HepG2 (cell line): ENCODE data around the gene ATP6V1F. TPM values are rescaled to one million over a fixed set of nuclear protein-coding genes. Genes with fewer than 3 reads are reported as not detected.

Experiments used
- ATAC-seq: fragments of 200-7000 bp; cut with Tn5 transposase; 3 replicates; pipeline ENCODE4 v1.9.1; 2020; ENCODE audit warnings: mild to moderate bottlenecking, moderate library complexity
- Bru-seq: library from RNA; stranded (reverse); fragments of 400-500 nt; gene quantifications from one replicate; lab custom pipeline; 2021; lab: Mats Ljungman, UMichigan
- BruChase-seq, 2 experiments: library from RNA; stranded (reverse); fragments of 400-500 nt; gene quantifications; one replicate each; lab custom pipeline; 2021; lab: Mats Ljungman, UMichigan
- BruUV-seq: library from RNA; stranded (reverse); fragments of 400-500 nt; replicated peaks from 2 replicates; lab custom pipeline; 2021; lab: Mats Ljungman, UMichigan
- CTCF ChIA-PET: fragments of 300-600 bp; formaldehyde crosslinking; extraction: SDS; loops from one replicate; lab custom pipeline; 2021; ENCODE audit warnings: low total read pairs, inconsistent platforms, low intra/inter-chr PET ratio; lab: Yijun Ruan, JAX
- POLR2A ChIA-PET: fragments of 350-600 bp; sonication (Branson Sonifier 250); formaldehyde crosslinking; loops from one replicate; lab custom pipeline; 2020; ENCODE audit warnings: antibody characterized with exemption, inconsistent platforms; lab: Yijun Ruan, JAX
- DNase-seq: peaks from one replicate; pipeline ENCODE4 v3.0.0-alpha.2; 2015; ENCODE audit warnings: low spot score
- FAIRE-seq: peaks from 3 replicates; lab custom pipeline; 2011; peaks lifted over from hg19 to GRCh38; lab: Jason Lieb, UNC
- H2AFZ ChIP-seq: one replicate; pipeline ENCODE4 v1.6.1; 2011; ENCODE audit warnings: low read length, inconsistent platforms
- H3K27ac ChIP-seq: fragments of 300-600 bp; 3 replicates; pipeline ENCODE4 v1.8.0; 2011; ENCODE audit warnings: mixed run types, mild to moderate bottlenecking, mixed read lengths, low read length, inconsistent platforms; ENCODE audit not compliant: insufficient read depth; ENCODE audit errors: extremely low read length
- H3K27me3 ChIP-seq, 2 experiments: fragments of 200-600 bp in 1 of 2; 2 replicates in 1 of 2; 3 replicates in 1 of 2; pipeline versions ENCODE4 v1.6.0 to v1.8.0; 2011; ENCODE audit warnings: low read length in 2 of 2, mild to moderate bottlenecking in 2 of 2, moderate library complexity in 2 of 2, inconsistent platforms in 1 of 2; ENCODE audit not compliant: insufficient read depth in 2 of 2, control insufficient read depth in 1 of 2
- H3K36me3 ChIP-seq, 2 experiments: fragments of 200-600 bp in 1 of 2; replicated peaks in 1 of 2; 2 replicates in 1 of 2; 3 replicates in 1 of 2; pipeline versions ENCODE4 v1.5.1 to v1.8.0; 2011; ENCODE audit warnings: low read length in 2 of 2, inconsistent platforms in 1 of 2; ENCODE audit not compliant: insufficient read depth in 2 of 2, control insufficient read depth in 1 of 2
- H3K4me1 ChIP-seq: 2 replicates; pipeline ENCODE4 v1.5.1; 2012; ENCODE audit warnings: low read length, inconsistent platforms; ENCODE audit not compliant: insufficient read depth
- H3K4me2 ChIP-seq: 2 replicates; pipeline ENCODE4 v1.6.0; 2011; ENCODE audit warnings: low read depth, low read length, inconsistent platforms
- H3K4me3 ChIP-seq, 3 experiments: fragments of 200-600 bp in 1 of 3; sonication (generic), shearing (Covaris generic) in 1 of 3; replicated peaks in 1 of 3; 2 replicates each; pipeline ENCODE4 v1.5.1; 2011 to 2016; ENCODE audit warnings: low read length in 3 of 3, inconsistent platforms in 2 of 3, low read depth in 2 of 3, mild to moderate bottlenecking in 2 of 3, control low read depth in 1 of 3, mixed read lengths in 1 of 3; ENCODE audit not compliant: insufficient read depth in 1 of 3
- H3K79me2 ChIP-seq: one replicate; pipeline ENCODE4 v1.6.1; 2011; ENCODE audit warnings: low read length, inconsistent platforms; ENCODE audit not compliant: insufficient read depth
- H3K9ac ChIP-seq: 2 replicates; pipeline ENCODE4 v1.6.0; 2011; ENCODE audit warnings: mild to moderate bottlenecking, low read depth, low read length, inconsistent platforms; ENCODE audit not compliant: insufficient read depth
- H3K9me3 ChIP-seq: 2 replicates; pipeline ENCODE4 v1.5.1; 2012; ENCODE audit warnings: mild to moderate bottlenecking, low read length
- H4K20me1 ChIP-seq: 2 replicates; pipeline ENCODE4 v1.6.0; 2011; ENCODE audit warnings: inconsistent platforms, mild to moderate bottlenecking, low read length, moderate library complexity; ENCODE audit not compliant: insufficient read depth
- MXD1 ChIP-seq: sonication (generic); formaldehyde crosslinking; IDR thresholded peaks from 2 replicates; pipeline ENCODE4 v1.4.0; 2020; ENCODE audit warnings: mild to moderate bottlenecking, missing genetic modification reagents
- ZNF24 ChIP-seq: fragments of 450-650 bp; IDR thresholded peaks from 2 replicates; pipeline ENCODE4 v1.6.1; 2017; ENCODE audit warnings: antibody characterized with exemption, mild to moderate bottlenecking
- WGBS: methylation state at CpG from one replicate; pipeline ENCODE4 v1.1.6; 2017; ENCODE audit warnings: low lambda C conversion rate; 5-methylcytosine and 5-hydroxymethylcytosine counted together
- in situ Hi-C: cut with HindIII; loops from 2 replicates; pipeline ENCODE4 v1.10.0; 2017; ENCODE audit warnings: low pct_unique_long_range_greater_than_20kb; ENCODE audit not compliant: extremely low pct_ligation_motif_present
- intact Hi-C: fragments of 100-400 bp; cut with micrococcal nuclease; formaldehyde crosslinking; loops from one replicate; pipeline ENCODE4 v1.10.0; 2022; ENCODE audit not compliant: unreplicated experiment
- long read RNA-seq, 2 experiments: library from RNA in 1 of 2; library from polyadenylated mRNA in 1 of 2; stranded (forward) in 1 of 2; unstranded in 1 of 2; transcript quantifications; one replicate each; pipeline ENCODE4 v2.0.0, GENCODE V29; 2019 to 2022
- polyA minus RNA-seq, 3 experiments: library from RNA; depleted of rRNA, polyadenylated mRNA; stranded (reverse); fragments of >200 nt; gene quantifications; 2 replicates each; pipeline ENCODE4 v1.2.3, GENCODE V29; 2011; ENCODE audit warnings: low replicate concordance in 1 of 3
- polyA plus RNA-seq, 8 experiments: library from polyadenylated mRNA; depleted of rRNA in 3 of 8; stranded (reverse) in 7 of 8; unstranded in 1 of 8; fragments of >200 nt; fragmentation: Illumina TruSeq in 4 of 8; extraction: Trizol in 4 of 8; gene quantifications; 2 replicates each; pipeline versions ENCODE4 v1.2.1 to v1.2.3, GENCODE V29; 2011 to 2016; ENCODE audit warnings: low read depth in 4 of 8, missing spikeins in 1 of 8, mixed read lengths in 1 of 8; ENCODE audit not compliant: insufficient read depth in 1 of 8
- total RNA-seq, 5 experiments: library from RNA; depleted of rRNA; stranded (reverse); fragments of >200 nt; fragmentation: Illumina TruSeq; extraction: Trizol; gene quantifications; 2 replicates each; pipeline ENCODE4 v1.2.3, GENCODE V29; 2016; ENCODE audit warnings: low read depth in 1 of 5
- TF ChIP-seq, protein P1 (sequence below): sonication (generic); formaldehyde crosslinking; IDR thresholded peaks from 2 replicates; pipeline ENCODE4 v1.4.0; 2020; ENCODE audit warnings: missing genetic modification reagents, borderline replicate concordance

The ATP6V1F gene
- total RNA-seq (2016; rRNA removed; fragmentation: Illumina TruSeq; extraction: Trizol) (87.2 and 107 TPM in 2 replicates), polyA plus RNA-seq (2011; rRNA removed) (132 and 144 TPM in 2 replicates), polyA minus RNA-seq (2011; rRNA and poly(A)+ RNA removed; ENCODE audit: low replicate concordance) (39.4 and 64.2 TPM in 2 replicates), Bru-seq, nascent RNA (percentile 65 among the genes with signal in this experiment), BruChase-seq, experiment 1, labeled RNA remaining after a 6-hour chase (percentile 86 among the genes with signal in this experiment), BruChase-seq, experiment 2, labeled RNA remaining after a 2-hour chase (percentile 69 among the genes with signal in this experiment)
- total RNA-seq (2016; cell fraction: cytosol; rRNA removed; fragmentation: Illumina TruSeq; extraction: Trizol; ENCODE audit: low read depth): 91.7 and 127 TPM in 2 replicates
- 86.6 and 128 TPM in 2 replicates for total RNA-seq (2016; cell fraction: insoluble cytoplasmic fraction; rRNA removed; fragmentation: Illumina TruSeq; extraction: Trizol)
- total RNA-seq (2016; cell fraction: membrane; rRNA removed; fragmentation: Illumina TruSeq; extraction: Trizol): 87.9 and 101 TPM in 2 replicates
- 29.8 and 31.5 TPM in 2 replicates for total RNA-seq (2016; cell fraction: nucleus; rRNA removed; fragmentation: Illumina TruSeq; extraction: Trizol)
- 149 and 216 TPM in 2 replicates for polyA plus RNA-seq (2011; cell fraction: cytosol; rRNA removed)
- 54.3 and 63.6 TPM in 2 replicates for polyA plus RNA-seq (2011; cell fraction: nucleus; rRNA removed)
- polyA plus RNA-seq (2012): 127 and 131 TPM in 2 replicates
- polyA plus RNA-seq (2016; cell fraction: cytosol; fragmentation: Illumina TruSeq; extraction: Trizol; ENCODE audit: low read depth): 134 and 154 TPM in 2 replicates
- polyA plus RNA-seq (2016; cell fraction: insoluble cytoplasmic fraction; fragmentation: Illumina TruSeq; extraction: Trizol; ENCODE audit: low read depth): 186 and 188 TPM in 2 replicates
- 130 and 137 TPM in 2 replicates for polyA plus RNA-seq (2016; cell fraction: membrane; fragmentation: Illumina TruSeq; extraction: Trizol; ENCODE audit: low read depth)
- 74.2 and 75.8 TPM in 2 replicates for polyA plus RNA-seq (2016; cell fraction: nucleus; fragmentation: Illumina TruSeq; extraction: Trizol; ENCODE audit: insufficient read depth, low read depth)
- polyA minus RNA-seq (2011; cell fraction: cytosol; rRNA and poly(A)+ RNA removed): 18.0 and 20.1 TPM in 2 replicates
- polyA minus RNA-seq (2011; cell fraction: nucleus; rRNA and poly(A)+ RNA removed): 9.9 and 10.6 TPM in 2 replicates
- long read RNA-seq, experiment 1, transcript ATP6V1F-201 (2 exons, 704 nt): major isoform, 76 of 78 reads
- long read RNA-seq, experiment 1, partial matches to known transcripts: 2 of 78 reads
- long read RNA-seq, experiment 1, other reads (novel, unspliced or antisense): 0 of 78 reads
- long read RNA-seq, experiment 2, transcript ATP6V1F-201 (2 exons, 704 nt): major isoform, 122 of 134 reads
- long read RNA-seq, experiment 2, partial matches to known transcripts: 7 of 134 reads
- long read RNA-seq, experiment 2, other reads (novel, unspliced or antisense): 4 of 134 reads

GRCh38 chr7:128862571-128863432 lies at the start of gene ATP6V1F:
Gene ATP6V1F (plus strand): TSS chr7:128862856. CDS start chr7:128862905, 49 bp downstream.
- Histone ChIP-seq H3K4me1 (peaks cover 22% of the 10 kb centered on the region), H3K36me3 (peaks cover 0 to 5% of the 10 kb centered on the region in 2 experiments; a peak in 2 of 5 replicates), H3K9me3 (no peaks in the 10 kb centered on the region), H3K27ac (peak within 1 kb of the TSS; percentile 39), H4K20me1 (no peaks in the 10 kb centered on the region; the same call in 1 of the 2 replicates), H3K4me2 (peak within 1 kb of the TSS; percentile 92), H2AFZ (peak within 1 kb of the TSS; percentile 95), H3K4me3 (peak within 1 kb of the TSS; percentile 72 to 91 (median 81)), H3K27me3 (peaks cover 0 to 10% of the 10 kb centered on the region in 2 experiments; a peak in 4 of 5 replicates), H3K9ac (peak within 1 kb of the TSS; percentile 76), H3K79me2 (peaks cover 11% of the 10 kb centered on the region)
- ChIA-PET POLR2A (interaction anchor here (0.8 to 2.5 kb wide), 6 partner anchors 10 to 191 kb away, joined by 3 to 12 read pairs (median 4); partner anchors contain the start of gene CALU), CTCF (no interaction called here)
- FAIRE-seq: peak; percentile 75
- ATAC-seq: peak; percentile 89
- in situ Hi-C loops (no loop called here), intact Hi-C loops (loop anchor here (1.0 to 10.0 kb wide), 2 partner anchors 17 to 78 kb away; no protein-coding TSS in a partner anchor)
- DNase-seq: peak; percentile 93
- BruUV-seq: TSS peak; percentile 72
- 0% methylated on average over 20 of the region's 65 CpGs for WGBS
- TF ChIP-seq ZNF24 (peak; percentile 99), MXD1 (CRISPR knock-in tag) (no peak; the same call in 1 of the 2 replicates)
- TF ChIP-seq, protein P1, sequence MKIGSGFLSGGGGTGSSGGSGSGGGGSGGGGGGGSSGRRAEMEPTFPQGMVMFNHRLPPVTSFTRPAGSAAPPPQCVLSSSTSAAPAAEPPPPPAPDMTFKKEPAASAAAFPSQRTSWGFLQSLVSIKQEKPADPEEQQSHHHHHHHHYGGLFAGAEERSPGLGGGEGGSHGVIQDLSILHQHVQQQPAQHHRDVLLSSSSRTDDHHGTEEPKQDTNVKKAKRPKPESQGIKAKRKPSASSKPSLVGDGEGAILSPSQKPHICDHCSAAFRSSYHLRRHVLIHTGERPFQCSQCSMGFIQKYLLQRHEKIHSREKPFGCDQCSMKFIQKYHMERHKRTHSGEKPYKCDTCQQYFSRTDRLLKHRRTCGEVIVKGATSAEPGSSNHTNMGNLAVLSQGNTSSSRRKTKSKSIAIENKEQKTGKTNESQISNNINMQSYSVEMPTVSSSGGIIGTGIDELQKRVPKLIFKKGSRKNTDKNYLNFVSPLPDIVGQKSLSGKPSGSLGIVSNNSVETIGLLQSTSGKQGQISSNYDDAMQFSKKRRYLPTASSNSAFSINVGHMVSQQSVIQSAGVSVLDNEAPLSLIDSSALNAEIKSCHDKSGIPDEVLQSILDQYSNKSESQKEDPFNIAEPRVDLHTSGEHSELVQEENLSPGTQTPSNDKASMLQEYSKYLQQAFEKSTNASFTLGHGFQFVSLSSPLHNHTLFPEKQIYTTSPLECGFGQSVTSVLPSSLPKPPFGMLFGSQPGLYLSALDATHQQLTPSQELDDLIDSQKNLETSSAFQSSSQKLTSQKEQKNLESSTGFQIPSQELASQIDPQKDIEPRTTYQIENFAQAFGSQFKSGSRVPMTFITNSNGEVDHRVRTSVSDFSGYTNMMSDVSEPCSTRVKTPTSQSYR: peak; percentile 54; the same call in 1 of the 2 replicates
